Uterus (tissue), 2 donors: Measurements from ENCODE around the gene IL4I1.

Experiments
- CTCF ChIP-seq, 4 experiments: fragments of 200-600 bp in 2 of 4; fragments of 450-650 bp in 2 of 4; sonication (generic) in 2 of 4; IDR thresholded peaks; one replicate each; pipeline ENCODE4 v1.5.1; 2016 to 2019; ENCODE audit warnings: antibody characterized with exemption in 4 of 4, mild to moderate bottlenecking in 2 of 4, moderate library complexity in 1 of 4
- POLR2A ChIP-seq, 2 donors: fragments of 450-650 bp; IDR thresholded peaks; one replicate each; pipeline ENCODE4 v1.6.1; 2016; ENCODE audit warnings: antibody characterized with exemption in 2 of 2, mild to moderate bottlenecking in 1 of 2, moderate library complexity in 1 of 2

DNA sequence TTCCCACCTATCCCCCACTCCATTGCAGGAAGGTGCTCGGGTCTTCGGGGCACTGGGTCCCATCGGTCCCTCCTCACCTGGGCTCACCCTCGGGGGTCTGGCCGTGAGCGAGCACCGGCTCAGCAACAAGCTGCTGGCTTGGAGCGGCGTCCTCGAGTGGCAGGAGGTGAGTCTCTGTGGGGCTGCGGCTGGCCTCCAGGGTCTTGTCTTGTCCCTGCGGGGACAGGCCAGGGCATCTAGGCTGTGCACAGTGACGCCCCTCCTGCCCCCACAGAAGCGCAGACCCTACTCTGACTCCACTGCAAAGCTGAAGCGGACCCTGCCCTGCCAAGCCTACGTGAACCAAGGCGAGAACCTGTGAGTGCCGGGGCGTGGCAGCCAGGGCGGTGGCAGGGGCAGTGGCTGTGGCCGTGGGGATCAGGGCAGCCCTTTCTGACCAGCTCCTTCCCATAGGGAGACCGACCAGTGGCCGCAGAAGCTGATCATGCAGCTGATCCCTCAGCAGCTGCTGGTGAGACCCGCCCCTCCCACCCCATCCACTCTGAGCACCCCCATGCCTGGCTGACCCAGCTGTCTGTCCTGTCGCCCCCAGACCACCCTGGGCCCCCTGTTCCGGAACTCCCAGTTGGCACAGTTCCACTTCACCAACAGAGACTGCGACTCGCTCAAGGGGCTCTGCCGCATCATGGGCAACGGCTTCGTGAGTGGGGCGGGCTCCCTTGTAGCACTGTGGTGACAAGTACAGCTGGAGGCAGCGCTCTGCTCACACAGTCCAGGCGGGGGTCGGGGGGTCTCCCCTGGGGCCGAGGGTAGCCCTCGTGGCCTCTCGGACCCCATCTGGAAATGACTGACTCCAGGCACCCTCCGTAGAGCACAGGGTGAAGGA is 42.1 kb downstream of the IL4I1 start:
- TF ChIP-seq CTCF (IDR thresholded peaks at IDR 0.05) (no peak), POLR2A (IDR thresholded peaks at IDR 0.05) (no peak)
